GM21390 (cell line): Measurements from ENCODE around the gene EME2.
"Not testable (repeated sequence)": the region's sequence is repeated elsewhere in the genome, so short reads cannot be mapped to it uniquely, and the experiment has no call there.

Experiments used
- ATAC-seq: cut with Tn5 transposase; IDR thresholded peaks from one replicate; pipeline ENCODE4 v1.9.1; 2021; ENCODE audit not compliant: unreplicated experiment

EME2 gene, protein sequence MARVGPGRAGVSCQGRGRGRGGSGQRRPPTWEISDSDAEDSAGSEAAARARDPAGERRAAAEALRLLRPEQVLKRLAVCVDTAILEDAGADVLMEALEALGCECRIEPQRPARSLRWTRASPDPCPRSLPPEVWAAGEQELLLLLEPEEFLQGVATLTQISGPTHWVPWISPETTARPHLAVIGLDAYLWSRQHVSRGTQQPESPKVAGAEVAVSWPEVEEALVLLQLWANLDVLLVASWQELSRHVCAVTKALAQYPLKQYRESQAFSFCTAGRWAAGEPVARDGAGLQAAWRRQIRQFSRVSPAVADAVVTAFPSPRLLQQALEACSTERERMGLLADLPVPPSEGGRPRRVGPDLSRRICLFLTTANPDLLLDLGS

GRCh38 chr16:1772362-1772907 is at the start of gene EME2:
Gene EME2, plus strand, starts transcription at chr16:1772810. Its CDS starts 418 bp downstream, at chr16:1773228.
- no peak for ATAC-seq

GRCh38 chr16:1723450-1724147 is 49.0 kb upstream of the EME2 start:
- no peak for ATAC-seq

DNA sequence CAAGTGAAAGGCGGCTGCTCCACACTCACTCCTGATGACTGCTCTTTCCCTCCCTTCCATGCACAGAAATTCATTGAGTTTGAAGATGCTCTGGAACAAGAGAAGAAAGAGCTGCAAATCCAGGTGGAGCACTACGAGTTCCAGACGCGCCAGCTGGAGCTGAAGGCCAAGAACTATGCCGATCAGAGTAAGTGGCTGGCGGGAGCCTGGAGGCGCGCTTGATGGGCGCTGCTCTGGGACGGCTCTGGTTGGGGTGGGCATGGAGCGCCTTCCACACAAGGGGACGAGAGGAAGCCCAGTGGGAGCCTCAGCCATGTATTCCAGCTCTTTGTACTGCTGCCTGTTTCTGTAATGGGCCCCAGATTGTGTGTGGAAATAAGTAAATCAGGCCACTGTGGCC is 48.1 kb upstream of the EME2 start:
- no peak for ATAC-seq

DNA sequence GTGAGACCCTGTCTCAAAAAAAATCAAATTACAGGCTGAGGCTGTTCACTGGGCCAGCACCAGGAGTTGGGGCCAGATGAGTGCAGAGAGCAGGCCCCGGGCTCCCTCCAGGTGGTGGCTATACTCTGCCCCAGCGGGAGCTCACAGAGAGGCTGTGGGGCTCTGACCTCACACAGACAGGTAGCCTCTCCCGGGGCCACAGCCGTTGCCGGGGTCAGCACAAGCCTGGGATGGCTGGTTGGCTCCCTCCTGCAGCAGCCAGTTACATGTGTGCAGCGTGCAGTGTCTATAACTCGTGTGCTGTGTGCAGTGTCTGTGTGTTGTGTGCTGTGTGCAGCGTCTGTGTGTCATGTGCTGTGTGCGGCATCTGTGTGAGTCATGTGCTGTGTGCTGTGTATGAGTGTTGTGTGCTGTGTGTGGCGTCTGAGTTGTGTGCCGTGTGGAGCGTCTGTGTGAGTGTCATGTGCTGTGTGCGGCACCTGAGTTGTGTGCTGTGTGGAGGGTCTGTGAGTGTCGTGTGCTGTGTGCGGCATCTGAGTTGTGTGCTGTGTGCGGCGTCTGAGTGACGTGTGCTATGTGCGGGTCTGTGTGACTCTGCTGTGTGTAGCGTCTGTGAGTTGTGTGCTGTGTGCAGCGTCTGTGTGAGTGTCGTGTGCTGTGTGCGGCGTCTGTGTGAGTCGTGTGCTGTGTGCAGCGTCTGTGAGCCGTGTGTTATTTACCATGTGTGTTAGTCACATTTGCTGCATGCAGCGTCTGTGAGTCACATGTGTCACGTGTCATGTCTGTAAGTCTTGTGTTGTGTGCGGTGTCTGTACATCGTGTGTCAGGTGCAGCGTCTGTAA is 45.7 kb upstream of the EME2 start:
- ATAC-seq = no peak

GRCh38 chr16:1727651-1728624 is 44.7 kb upstream of the EME2 start:
- no peak for ATAC-seq

DNA sequence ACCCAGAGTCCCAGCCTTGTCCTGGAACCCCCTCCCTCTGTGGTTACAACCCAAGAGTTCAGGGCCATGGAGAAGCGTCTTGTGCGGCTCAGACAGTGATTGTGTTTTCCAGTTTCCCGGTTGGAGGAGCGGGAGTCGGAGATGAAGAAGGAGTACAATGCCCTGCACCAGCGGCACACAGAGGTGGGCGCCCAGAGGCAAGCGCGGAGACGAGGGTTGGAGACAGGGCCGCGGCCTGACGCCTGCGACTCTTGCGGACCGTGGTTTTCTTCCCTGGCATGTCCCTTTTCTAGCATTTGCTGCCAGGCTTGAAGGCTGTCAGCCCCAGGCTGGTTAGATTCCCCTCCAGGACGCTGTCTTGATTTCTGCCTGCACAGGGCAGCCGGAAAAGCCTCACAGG is 43.6 kb upstream of the EME2 start:
- ATAC-seq = no peak

- ATAC-seq = no peak
Observed at GRCh38 chr16:1729445-1729844, 43.2 kb upstream of the EME2 start.

DNA sequence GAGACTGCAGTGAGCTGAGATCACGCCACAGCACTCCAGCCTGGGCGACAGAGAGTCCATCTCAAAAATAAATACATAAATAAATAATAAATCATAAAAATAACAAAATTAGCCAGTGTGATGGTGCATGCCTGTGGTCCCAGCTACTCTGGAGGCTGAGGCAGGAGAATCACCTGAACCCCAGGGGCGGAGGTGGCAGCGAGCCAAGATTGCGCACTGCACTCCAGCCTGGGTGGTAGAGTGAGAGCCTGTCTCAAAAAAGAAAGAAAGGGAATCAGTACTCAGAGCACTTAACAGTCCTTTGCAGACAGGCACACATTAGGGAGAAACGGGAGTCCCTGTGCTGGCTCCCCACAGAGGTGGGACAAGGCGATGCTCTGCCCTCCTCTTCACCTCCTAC is 41.5 kb upstream of the EME2 start:
- ATAC-seq = no peak

DNA sequence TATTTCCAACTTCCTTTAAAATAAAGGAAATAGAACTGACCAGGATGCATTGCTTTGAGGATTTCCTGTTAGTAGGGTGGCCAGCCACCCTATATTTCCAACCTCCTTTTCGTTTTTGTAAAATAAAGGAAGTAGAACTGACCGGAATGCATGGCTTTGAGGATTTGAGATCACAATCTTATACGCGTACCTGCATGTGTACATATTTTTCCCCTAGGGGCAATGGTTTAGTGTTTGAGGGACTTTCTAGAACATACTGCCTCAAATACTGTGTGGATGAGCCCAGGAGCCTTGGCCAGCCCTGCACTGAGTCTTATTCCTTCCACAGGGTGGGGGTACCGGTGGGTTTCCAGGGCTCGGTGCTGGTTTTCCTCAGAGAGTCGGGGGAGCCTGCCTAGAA is 41.0 kb upstream of the EME2 start:
- no peak for ATAC-seq

DNA sequence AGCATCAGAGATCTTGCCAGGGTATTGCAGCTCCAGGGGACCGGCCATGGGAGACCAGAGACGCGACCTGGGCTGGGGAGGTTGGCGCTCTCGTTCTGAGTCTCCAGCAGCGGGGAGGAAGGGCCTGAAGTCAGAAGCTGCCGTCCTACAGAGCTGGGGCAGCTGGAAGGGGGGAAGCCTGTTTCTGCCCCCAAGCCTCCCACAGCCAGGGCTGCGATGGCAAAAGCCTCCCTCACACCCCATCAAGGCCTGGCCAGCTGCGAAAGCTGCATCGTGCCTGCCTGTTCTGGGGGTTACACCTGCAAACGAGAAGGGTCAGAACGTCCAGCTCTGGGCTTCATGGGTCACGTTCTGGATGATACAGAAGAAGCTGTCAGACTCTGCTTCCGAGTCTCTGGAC is 40.5 kb upstream of the EME2 start:
- ATAC-seq = no peak

DNA sequence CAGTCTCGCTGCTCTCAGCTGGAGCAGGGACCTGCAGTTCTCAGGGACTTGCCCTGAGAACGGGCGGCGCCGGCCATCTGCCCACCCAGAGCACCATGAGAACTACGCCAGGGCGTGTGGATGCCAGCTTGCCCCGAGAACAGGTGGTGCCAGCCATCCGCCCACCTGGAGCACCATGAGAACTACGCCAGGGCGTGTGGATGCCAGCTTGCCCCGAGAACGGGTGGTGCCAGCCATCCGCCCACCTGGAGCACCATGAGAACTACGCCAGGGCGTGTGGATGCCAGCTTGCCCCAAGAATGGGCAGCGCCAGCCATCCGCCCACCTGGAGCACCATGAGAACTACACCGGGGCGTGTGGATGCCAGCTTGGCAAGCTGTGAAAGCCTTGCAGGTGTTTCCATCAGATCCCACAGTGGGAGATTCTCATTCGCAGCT is 40.0 kb upstream of the EME2 start:
- ATAC-seq = not testable (repeated sequence)

DNA sequence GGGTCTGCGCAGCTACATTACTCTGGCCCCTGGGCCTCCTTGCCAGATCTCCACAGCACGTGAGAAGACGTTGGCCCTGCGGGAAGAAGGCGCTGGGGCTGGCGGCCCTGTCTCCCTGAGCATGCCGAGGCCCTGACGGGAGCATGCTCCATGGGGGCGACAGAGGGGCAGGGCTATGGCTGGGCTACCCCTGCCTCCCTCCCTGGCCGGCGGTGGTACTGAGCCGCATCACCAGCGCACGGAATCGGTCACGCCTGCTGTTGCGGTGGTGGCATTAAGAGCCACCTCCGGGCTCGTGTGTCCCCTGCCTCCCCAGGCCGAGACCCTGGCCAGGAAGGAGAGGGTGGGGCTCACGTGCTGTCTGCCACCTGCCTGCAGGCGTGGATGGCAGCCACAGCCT is 38.5 kb upstream of the EME2 start:
- no peak for ATAC-seq

GRCh38 chr16:1734816-1735215 is 37.8 kb upstream of the EME2 start:
- ATAC-seq = no peak

DNA sequence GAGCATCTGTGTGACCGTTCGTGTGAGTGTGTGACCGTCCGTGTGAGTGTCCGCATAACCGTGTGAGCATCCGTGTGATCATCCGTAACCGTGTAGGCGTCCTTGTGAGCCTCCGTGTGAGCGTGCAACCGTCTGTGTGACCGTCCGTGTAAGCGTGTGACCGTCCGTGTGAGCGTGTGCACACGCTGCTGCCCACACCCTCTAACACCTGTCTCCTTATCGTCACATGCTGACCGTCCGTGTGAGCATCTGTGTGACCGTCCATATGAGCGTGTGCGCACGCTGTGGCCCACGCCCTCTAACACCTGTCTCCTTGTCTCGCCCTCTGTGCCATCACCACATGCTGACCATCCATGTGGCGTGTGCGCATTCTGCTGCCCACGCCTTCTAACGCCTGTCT is 32.4 kb upstream of the EME2 start:
- ATAC-seq = no peak

DNA sequence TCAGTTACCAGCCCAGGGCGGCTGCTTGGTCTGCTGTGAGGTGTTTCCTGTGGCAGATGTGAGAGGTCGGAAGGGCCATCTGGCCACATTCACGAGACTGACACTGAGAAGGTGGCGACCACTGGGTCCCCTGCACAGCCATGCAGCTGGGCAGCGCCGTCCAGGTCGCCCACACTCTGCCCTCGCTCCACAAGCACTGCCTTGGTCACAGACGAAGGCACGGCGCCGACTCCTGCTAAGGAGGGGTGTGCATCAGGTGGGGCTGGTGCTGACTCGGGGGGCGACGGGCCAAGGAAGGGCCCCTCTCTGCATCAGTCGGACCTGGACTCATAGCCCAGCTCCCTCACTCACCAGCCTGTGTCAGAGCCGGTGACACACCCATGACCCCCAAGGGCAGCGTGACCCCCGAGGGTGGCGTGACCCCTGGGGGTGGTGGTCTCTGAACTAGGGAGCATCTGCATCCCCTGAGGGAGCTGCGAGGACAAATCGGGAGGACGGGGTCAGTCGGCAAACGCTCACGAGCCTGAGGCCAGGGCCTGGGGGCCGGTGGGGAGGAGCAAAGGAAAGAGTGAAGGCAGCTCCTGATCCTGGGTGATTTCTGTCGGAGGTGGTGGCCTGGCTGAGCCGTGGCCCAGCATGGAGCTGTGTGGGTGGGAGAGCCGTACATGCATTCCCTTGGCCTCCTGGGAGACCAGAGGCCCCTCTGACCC is 31.7 kb upstream of the EME2 start:
- no peak for ATAC-seq

DNA sequence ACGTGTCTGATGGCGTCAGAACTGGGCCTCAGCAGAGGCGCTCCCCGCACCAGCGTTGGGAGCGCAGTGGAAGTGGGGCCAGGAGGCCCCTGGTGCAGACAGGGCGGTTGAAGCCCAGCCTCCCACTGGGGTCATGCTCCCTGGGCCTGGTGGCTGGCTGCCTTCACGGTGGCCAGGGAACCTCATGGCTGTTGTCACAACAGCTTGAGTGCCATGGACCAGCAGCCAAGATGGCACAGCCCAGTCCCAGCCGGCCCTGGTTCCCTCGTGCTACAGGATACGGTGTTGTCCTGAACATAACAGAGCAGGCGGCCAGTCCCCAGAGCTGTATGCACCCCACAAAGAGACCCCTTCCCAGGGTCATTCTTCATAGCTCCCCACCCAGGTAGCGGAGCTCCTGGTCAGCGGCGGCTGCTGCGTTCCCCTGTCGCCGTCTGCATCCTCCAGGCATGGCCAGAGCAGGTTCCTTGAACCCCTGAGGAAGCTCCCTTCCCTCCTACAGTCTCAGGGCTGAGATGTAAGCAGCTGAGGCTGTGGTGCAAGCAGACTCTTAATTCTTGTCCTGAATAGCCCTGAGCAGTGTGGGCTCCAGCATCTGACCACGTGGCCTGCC is 31.0 kb upstream of the EME2 start:
- no peak for ATAC-seq

DNA sequence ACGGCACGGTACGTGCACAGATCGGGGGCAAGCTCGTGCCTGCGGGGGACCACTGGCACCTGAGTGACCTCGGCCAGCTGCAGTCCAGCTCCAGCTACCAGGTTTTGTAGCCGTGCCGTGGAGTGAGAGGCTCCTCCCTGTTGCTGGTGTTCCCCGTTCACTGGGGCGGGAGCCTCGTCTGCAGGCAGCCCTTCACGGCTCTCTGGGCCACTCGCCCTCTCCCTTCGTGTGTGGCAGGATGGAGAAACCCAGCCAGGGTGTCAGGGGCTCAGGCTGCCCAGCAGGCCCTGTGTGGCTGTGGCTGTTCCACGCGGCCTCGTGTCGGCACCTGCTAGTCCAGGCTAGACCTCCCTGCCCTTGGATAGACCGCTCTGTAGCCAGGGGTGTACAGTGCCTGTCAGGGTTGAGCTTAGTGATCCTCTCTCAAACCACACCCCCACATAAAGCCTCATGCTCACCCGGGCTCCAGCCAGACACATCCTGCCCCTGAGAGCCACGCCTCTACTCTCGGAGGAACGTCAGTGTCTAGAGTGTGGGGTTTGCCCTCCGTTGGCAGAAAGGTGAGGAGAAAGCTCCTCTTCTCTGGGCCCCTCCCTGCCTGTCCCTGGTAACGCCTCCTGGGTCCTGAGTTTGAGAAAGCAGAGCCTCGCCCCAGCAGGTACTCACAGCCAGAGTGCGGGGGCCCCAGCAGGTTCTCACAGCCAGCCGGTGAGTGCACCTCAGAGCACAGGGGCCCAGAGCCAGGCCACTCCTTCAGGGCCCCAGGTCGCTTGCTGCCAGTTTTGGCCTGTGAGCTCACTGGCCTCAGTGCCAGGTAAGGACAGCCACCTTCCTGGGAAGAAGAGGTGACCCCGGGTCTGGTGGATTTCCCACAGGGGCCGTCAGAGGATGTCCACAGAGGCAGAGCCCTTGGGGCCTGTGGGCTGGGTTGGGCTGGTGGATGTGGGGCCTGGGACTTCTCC is 29.0 kb upstream of the EME2 start:
- no peak for ATAC-seq

- ATAC-seq = no peak
Observed at GRCh38 chr16:1744338-1744840, 28.2 kb upstream of the EME2 start.
